NCI-H345 (cell line): Measurements from ENCODE around the gene LYZ.

Experiments used
- DNase-seq: peaks from one replicate; lab custom pipeline; 2025; lab: John Stamatoyannopoulos, UW

Gene LYZ

GRCh38 chr12:69338936-69339335 lies 9.2 kb upstream of the LYZ start:
- no peak for DNase-seq

DNA sequence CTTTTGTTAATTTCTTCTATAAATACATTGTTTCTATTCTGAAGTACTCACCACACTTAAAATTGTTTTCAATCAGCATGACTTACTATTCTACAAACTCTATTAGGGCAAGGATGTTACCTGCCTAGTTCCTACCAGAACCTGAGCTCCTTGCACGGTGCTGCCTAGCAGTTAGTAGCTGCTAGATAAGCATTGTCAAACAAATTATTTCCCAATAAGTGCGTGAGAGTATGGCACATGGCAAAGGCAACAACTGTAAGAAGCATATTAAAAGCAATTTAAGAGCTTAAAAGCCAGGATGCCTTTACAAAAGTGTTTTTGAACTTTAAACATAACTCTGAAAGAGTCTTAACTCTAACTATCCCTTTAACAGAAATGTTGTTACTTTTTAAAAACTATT lies 8.2 kb upstream of the LYZ start:
- DNase-seq: no peak

DNA sequence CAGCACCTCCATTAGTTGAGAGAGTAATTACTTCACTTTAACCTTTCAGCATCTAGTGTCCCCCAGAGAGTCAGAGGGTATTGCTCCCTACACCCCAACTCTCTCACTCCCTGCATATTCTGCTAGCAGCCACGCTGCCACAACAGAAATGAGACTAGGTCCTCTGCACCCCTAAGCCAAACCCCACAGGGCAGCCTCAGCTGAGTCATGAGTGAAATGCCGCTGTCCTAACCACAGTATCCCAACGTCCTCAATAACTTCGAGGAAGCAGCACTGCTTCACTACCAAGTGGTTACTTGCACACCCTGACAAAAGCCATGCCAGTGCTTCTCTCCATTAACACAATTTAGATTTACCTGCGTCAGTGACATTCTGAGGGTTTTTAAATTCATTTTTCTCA lies 6.9 kb upstream of the LYZ start:
- DNase-seq: no peak

GRCh38 chr12:69342421-69342820 lies 5.8 kb upstream of the LYZ start:
- no peak for DNase-seq

- DNase-seq: no peak
These were observed 4.8 kb upstream of the LYZ start for GRCh38 chr12:69343357-69343756.

DNA sequence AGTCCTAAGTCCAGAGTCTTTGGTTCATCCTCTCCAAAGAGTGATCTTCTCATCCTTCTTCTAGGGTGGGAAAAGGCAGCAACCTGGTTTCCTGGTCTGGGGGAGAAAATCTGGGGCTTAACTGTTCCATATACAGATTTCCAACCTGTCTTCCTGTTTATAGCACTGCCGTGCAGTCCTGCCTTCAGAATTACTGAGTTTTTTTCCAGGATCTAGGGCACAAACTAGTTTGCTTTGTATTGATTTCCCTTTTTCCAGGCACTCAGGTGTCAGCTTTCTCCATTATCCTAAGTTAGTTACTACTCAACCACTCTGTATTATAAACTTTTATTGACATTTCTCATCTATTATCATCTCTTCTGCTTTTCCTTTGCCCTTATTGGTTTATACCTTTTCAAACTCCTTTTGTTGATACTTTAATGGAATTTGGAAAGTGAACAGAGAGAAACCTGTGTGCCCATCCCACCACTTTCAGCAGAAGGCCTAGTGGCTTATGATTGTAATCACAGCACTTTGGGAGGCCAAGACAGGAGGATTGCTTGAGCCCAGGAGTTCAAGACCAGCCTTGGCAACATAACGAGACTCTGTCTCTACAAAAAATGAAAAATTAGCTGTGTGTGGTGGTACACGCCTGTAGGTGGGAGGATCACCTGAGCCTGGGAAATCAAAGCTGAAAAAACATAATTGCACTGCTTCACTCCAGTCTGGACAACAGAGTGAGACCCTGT lies 4.1 kb upstream of the LYZ start:
- DNase-seq: no peak

- no peak for DNase-seq
These were observed 3.1 kb upstream of the LYZ start for GRCh38 chr12:69345077-69345476.

- DNase-seq: no peak
These were observed 2.4 kb upstream of the LYZ start for GRCh38 chr12:69345742-69346141.

- no peak for DNase-seq
These were observed 1.9 kb downstream of the LYZ start for GRCh38 chr12:69350002-69350626.

- DNase-seq: no peak
These were observed 2.6 kb downstream of the LYZ start for GRCh38 chr12:69350777-69351176.

DNA sequence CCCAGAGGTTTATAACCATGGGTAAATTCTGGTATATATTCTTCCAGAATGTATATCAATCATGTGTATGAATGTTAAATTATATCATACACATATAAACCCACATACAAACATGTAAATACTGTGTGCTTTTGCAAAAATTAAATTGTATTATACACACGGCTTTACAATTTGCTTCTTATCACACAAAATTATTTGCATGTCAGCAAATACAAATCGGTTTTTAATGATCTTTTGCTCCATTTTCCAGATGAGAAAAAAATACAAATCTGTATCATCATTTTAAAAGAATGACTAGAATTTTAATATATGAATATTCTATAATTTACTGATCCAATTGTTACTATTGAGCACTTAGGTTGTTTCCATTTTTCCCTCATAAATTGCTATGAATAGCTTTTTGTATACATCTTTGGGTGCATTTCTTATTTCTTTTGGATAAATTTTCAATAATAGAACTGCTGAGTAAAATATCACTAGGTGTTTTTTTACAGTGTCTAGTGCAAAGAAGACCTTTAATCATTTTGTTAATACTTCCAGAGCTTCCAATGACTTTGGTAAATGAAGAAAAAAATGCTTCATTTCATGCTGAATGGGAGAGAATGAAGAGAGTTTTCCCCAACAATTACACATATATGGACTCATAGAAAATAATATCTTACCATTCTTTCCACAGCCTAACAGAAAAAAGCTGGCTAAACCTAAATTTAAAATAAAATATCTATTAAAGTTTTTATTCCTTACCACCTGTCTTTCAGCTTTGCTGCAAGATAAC lies 3.5 kb downstream of the LYZ start:
- no peak for DNase-seq

DNA sequence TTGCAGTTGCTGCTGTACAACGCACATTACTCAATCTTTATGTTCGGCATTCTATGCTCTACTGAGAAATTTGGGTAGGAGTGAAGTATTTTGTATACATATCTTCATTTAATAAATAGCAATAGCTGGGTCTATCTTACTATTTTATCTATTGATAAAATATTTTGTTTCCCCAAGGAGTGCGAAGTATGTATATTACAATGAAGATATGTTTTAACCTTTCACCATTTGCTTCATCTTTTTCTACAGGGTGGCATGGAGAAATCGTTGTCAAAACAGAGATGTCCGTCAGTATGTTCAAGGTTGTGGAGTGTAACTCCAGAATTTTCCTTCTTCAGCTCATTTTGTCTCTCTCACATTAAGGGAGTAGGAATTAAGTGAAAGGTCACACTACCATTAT lies 4.7 kb downstream of the LYZ start:
- no peak for DNase-seq

DNA sequence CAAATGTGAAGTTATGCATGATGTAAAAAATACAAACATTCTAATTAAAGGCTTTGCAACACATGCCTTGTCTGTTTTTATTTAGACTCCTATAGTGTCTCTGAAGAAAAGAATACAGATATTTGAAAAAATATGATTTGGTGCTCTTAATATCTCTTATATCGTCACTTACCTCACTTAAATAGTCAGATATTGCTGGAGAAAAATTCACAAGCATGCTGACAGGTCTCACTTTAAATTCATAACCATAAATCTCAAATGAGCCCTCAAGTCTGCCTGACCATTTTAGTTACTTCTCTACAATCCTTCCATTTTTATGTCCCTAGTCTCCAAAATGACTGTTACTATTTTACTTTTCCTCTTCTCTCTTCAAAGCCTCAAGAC lies 6.0 kb downstream of the LYZ start:
- DNase-seq: no peak

DNA sequence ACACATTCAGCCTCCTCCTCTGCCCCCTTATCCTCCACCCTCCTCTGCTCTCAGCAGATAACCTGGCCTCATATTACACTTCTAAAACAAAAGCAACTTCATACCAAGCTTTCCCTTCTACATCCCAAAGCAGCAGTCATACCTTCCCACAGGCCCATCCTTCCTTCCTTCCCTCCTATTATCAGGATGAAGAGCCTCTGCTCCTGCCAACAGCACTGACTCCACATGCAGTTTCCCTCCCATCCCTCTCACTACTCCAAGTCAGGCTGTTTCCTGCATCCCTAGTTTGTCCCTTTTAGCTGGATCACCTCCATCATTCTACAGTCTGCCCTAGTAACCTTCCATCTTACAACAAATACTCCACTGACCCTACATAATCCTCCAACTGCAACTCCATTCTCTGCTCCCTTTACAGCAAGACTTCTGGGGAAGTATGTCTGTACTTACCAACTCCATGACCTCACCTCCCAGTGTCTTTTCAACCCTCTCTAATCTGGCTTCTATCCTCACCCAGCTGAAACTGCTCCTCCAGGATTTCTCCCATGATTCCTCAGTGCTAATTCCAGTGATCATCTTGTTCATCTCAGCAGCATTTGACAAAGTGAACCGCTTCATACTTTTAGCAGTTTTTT lies 6.5 kb downstream of the LYZ start:
- no peak for DNase-seq

DNA sequence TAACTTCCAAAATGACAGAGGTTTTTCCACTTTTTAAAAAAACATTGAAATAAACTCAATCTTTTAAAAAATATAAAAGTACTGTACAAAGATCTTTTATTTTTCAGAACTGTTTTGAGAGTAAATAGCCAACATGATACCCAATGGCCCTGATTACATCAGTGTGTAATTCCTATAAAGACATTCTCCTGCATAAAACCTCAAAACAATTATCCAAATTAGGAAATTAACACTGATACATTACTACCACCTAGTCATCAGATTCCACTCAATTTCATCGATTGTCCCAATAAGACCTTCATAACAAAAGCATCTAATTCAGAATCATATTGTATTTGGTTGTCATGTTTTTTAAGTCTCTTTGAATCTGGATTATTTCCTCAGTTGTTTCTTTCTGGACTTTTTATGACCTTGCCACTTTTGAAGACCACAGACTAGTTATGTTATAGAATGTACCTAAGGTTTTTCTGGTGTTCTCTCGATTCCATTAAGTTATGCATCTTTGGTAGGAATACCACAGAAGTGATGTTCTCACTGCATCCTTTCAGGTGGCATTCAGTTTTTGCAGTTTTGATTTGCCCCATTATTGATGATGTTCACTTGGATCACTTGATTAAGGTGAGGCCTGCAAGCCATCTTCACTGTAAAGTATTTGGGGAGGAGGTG lies 7.3 kb downstream of the LYZ start:
- DNase-seq: no peak

- DNase-seq: peak; percentile 96
These were observed 11.6 kb downstream of the LYZ start, which contains the start of gene YEATS4 for GRCh38 chr12:69359531-69360347. Gene YEATS4, plus strand, starts transcription at chr12:69359743. Its CDS starts 230 bp downstream, at chr12:69359973.

DNA sequence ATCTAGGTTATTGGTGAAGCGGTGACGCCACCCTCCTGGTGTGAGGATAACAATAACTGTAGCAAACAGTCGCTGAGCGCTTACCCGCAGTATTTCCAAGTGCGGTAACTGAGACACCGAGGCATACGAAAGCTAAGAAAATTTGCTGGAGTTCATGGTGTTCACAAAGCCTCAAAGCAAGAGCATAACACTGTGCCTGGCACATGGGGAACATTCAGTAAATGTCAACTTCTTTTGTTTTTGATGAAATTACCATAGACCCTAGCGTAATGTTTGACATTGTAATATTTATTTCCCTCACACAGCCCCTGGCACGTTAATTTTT lies 12.1 kb downstream of the LYZ start:
- no peak for DNase-seq

DNA sequence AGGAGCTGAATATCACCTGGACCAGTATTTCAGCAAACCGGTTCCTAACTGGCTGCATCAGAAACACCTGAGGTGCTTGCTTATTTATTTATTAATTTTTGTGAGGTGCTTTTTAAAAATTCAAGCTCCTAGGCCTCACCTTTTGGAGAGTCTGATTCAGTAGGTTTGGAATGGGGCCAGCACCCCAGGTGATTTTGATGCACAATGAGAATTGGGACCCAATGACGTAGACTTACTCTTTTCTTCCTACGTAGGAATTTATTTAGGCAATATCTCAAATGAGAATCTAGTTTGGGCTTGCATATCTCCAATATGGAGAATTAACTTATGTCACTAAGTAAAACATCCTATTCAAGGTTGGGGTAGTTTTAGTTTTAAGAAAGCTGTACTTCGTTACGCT lies 18.6 kb downstream of the LYZ start:
- no peak for DNase-seq

DNA sequence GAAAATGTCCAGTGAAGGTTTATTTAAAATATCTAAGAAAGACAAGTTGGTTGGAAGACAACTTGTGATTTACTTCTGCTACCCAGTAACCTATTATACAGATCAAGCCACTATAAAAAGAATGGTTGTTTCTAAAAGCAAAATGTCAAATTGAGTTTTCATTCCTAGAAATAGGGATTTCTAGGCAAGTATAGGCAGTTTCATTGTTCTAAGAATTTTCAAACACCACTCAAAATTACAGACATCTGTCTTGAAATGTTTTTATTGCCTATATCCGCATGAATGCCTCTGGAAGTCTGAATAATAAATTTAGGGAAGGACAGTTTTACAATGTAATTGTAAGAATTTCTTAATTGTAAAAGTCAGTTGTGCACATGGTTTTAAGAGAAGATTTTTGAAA lies 20.0 kb downstream of the LYZ start:
- no peak for DNase-seq

GRCh38 chr12:69383074-69383473 lies 34.9 kb downstream of the LYZ start:
- DNase-seq: no peak

DNA sequence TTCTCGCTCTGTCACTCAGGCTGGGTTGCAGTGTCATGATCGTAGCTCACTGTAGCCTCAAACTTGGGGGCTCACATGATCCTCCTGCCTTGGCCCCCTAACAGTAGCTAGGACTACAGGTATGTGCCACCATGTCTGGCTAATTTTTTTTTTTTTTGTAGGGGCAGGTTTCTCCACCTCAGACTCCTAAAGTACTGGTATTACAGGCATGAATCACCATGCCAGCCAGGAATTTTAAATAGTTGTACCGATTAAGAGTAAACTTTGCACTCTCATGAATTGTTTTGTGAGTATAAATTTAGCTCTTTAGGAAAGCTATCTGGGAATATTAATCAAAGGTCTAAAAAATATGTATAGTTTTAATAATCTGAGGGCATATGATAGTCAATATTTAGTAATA lies 36.9 kb downstream of the LYZ start:
- DNase-seq: no peak
